AG20443 (cell line): ENCODE measurements around the gene LYST.
"Not testable (repeated sequence)": the region's sequence is repeated elsewhere in the genome, so short reads cannot be mapped to it uniquely, and the experiment has no call there.

ENCODE experiments used
- DNase-seq: peaks from one replicate; pipeline ENCODE4 v3.0.0; 2012; ENCODE audit warnings: low spot score, mixed read lengths

Gene LYST

GRCh38 chr1:235857756-235858155, 8.9 kb downstream of the LYST start:
- DNase-seq, result no peak

- DNase-seq, result no peak
Observed at GRCh38 chr1:235855811-235856429, 10.8 kb downstream of the LYST start.

DNA sequence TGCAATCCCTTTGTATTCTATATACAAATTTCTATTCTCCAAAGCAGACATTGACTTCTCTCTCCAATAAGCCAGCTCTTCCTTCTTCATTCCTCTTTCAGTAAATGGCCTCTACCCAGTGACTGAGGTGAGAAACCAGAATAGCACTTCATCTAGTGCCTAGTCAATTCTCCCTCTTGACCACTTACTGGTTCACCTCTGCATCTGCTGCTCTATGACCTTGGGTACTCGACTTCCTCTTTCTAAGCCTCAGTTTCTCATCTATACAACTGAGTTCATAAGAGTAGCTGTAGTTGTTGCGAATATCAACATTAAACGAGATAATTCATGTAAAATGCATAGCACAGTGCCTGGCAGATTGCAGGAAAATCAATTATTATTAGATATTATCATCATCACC, 12.4 kb downstream of the LYST start:
- no peak for DNase-seq

GRCh38 chr1:235853653-235854052, 13.1 kb downstream of the LYST start:
- DNase-seq, result no peak

DNA sequence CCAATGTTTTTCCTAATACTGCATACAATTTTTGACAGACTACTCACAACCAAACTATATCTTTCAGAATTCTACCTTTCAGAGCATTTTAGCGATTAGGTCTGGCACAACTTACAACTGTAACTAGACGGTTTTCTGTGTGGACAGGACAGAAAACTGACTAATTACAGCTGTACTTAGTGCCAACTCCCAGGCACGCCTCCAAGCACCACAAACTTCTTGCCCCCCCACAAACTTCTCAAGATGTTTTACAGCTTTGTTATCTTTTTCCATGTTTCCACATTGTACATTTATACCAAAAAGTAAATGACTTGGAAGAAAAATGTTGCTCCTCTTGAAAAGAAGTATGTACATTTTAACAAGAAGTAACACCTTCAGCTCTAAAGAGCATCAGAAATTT, 13.8 kb downstream of the LYST start:
- DNase-seq, result peak; percentile 19

GRCh38 chr1:235851939-235852338, 14.8 kb downstream of the LYST start:
- DNase-seq, result no peak

DNA sequence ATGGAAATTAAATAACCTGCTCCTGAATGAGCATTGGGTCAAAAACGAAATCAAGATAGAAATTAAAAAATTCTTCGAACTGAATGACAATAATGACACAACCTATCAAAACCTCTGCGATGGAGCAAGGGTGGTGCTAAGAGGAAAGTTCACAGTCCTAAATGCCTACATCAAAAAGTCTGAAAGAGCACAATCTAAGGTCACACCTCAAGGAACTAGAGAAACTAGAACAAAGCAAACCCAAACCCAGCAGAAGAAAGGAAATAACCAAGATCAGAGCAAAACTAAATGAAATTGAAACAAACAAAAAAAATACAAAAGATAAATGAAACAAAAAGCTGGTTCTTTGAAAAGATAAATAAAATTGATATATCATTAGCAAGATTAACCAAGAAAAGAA, 18.5 kb downstream of the LYST start:
- DNase-seq, result not testable (repeated sequence)

DNA sequence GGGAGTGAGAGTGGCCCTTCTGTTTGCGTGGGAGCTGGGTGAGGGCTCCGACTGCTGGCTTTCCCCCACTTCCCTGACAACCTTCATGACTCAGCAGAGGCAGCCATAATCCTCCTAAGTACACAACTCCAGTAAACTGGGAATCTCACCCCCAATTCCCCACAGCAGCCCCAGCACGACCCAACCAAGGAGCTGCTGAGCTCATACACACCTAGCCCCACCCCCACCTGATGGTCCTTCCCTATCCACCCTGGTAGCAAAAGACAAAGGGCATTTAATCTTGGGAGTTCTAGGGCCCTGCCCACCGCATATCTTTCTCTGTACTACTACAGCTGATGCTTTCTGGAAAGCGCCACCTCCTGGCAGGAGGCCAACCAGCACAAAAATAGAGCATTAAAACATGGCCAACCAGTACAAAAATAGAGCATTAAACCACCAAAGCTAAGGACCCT, 21.0 kb downstream of the LYST start:
- DNase-seq, result not testable (repeated sequence)

GRCh38 chr1:235844776-235845175, 21.9 kb downstream of the LYST start:
- DNase-seq, result no peak

DNA sequence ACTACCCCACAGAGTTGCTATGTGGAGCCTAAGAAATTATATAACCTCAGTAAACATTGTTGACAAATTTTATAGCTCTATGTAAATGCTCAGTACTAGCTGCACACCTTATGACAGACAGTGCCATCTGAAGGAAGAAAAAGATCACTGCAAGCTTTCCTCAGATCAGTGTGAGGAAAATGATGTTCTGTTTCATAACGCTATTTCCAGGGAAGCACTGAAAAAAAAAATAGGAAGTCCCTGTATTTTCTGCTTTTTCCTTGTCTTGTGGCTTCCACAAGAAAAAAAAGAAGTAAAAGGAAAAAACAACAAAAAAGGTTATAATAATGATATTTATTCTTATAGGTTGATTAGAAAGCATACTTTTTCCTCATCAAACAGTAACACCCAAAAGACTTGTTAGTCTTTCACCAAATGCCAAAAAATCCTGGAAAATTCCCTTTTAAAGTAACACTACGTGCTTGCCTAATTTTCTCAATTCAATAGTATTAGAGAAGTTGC, 23.2 kb downstream of the LYST start:
- DNase-seq, result peak; percentile 49

DNA sequence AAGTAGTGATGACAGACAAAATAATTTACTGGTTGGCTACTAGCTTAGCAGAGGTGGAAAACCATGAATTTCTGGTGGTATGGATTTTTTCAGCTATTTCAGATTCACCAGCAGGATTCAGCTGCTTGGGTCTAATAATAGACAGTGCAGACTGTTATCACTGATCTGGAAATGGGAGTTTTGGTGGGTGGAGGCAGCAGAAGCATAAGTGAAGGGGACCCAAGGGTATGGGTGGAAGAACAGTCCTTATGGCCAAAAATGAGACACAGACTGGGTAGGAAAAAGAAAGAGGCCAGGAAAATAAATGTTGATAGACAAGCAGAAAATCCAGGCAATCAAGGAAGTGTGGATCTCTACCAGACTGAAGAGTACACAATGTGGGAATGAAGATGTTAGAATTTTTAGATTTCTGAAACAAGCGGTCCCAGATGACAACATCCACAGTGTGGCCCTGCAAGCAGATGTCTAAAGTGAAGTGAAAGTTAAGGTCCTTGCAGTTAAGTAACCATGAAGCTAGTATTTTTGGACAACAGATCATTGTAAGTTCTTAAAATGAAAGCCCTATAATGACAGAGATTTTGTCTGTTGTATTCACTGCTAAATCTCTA, 24.7 kb downstream of the LYST start:
- no peak for DNase-seq

DNA sequence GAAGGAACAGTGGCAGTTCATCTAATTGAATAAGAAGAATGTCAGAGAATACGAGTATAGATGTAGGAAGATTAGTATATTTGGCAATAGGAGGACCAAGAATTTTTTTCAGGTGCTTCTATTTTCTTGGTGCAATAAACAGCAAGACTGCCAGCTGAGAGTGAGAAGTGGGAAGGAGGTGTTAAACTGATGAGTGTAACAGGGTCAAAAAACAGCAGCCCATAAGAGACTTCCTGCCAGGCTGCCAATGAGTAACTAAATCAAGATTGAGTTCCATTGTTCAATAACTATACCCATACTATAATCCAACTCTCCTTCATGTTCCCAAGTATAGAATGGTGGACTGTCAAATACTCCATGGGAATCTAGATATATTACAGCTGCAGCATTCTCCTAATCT, 28.7 kb downstream of the LYST start:
- no peak for DNase-seq

- DNase-seq, result peak; percentile 45
Observed at GRCh38 chr1:235835226-235835625, 31.5 kb downstream of the LYST start.

DNA sequence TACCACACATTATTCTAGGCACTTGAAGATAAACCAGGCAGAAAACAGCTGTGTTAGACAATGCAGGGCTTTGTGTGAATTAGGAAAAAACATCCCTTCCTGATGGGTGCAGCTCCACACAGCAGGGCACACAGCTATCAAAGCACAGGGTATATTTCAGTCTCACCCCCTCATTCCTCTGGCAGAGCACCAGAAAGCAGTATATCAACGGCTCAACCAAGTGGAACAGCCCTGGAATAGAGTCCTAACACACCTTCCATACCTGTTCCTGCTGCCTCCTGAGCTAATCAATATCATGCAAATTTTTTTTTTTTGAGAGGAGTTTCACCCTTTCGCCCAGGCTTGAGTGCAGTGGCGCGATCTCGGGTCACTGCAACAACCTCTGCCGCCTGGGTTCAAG, 32.1 kb downstream of the LYST start:
- DNase-seq, result no peak

DNA sequence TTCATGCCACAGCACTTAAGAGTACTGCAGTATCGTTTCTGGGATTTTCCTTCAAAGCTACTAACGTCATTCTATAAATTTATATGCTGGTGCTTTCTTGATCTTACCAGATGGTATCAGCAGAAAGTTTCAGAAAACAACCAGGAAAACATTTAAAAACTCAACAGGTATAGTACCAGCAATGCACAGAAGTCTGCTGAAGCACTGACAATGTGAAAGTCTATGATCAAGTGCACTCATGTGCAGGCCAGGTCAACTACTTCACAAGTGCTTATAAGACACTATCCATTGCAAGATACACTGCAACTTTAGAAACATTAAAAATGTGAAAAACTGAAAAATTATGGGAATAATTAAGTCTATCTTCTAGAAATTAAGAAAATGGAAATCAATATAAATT, 34.7 kb downstream of the LYST start:
- no peak for DNase-seq

- DNase-seq, result peak; percentile 50
Observed at GRCh38 chr1:235831148-235831547, 35.6 kb downstream of the LYST start.

GRCh38 chr1:235826102-235826854, 40.4 kb downstream of the LYST start:
- no peak for DNase-seq

GRCh38 chr1:235825229-235825628, 41.5 kb downstream of the LYST start:
- DNase-seq, result no peak

DNA sequence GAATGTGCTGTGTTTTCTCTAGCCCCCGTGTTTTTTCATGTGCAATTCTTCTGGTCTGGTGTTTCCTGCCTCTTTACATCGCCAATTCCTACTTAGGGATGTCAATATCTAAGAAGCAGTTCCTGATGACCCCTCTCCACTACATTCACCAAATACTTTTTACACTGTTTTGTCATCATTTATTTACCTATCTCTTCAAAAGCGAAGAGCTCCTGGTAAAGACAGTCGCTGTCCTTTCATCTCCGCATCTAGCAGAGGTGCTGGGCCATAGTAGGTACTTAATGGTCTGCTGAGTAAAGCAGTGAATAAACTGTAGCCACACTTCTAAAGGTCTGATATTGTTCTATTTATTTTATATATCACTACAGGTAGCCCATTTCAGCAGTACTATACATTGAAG, 43.0 kb downstream of the LYST start:
- DNase-seq, result no peak

DNA sequence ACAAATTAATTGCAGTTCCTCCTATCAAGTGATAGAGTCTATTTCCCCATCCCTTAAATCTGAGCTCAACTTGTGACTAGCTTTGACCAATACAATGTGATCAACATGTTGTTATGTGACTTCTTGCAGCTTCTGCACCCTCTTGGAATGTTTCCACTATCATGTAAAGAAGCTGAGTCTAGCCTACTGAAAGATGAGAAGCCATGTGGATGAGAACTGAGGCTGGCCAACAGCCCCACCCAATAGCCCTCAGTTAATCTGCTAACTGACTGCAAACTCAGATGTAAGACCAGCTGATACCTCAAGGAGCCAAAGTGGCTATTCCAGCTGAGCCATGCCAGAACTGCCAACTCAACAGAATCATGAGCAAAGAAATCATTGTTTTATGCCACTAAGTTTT, 44.0 kb downstream of the LYST start:
- no peak for DNase-seq

GRCh38 chr1:235821361-235821981, 45.2 kb downstream of the LYST start:
- DNase-seq, result peak; percentile 39

GRCh38 chr1:235820061-235820460, 46.6 kb downstream of the LYST start:
- DNase-seq, result no peak
